Activated CD8-positive, alpha-beta T cell treated with anti-CD3 and anti-CD28 coated beads for 36 hours (primary cell): Measurements from ENCODE around the gene HMGCS2. TPM values are rescaled to one million over a fixed set of nuclear protein-coding genes. Genes with fewer than 3 reads are reported as not detected.

Source experiments
- ATAC-seq: fragments of 200-7000 bp; cut with Tn5 transposase; one replicate; pipeline ENCODE4 v1.10.0; 2021; ENCODE audit warnings: mild to moderate bottlenecking, moderate library complexity
- CTCF ChIA-PET: fragments of 350-600 bp; sonication (Branson Sonifier 250); formaldehyde crosslinking; loops from one replicate; lab custom pipeline; 2021; ENCODE audit warnings: antibody characterized with exemption; lab: Charles Lee
- POLR2A ChIA-PET: fragments of 350-600 bp; sonication (Branson Sonifier 250); formaldehyde crosslinking; loops from one replicate; lab custom pipeline; 2021; ENCODE audit warnings: antibody characterized with exemption; lab: Charles Lee
- DNase-seq: peaks from one replicate; pipeline ENCODE4 v3.0.0-alpha.2; 2020
- H3K27ac Mint-ChIP-seq: one replicate; pipeline ENCODE4 v1.8.0; 2021; ENCODE audit warnings: mild to moderate bottlenecking, mixed read lengths
- H3K27me3 Mint-ChIP-seq: one replicate; pipeline ENCODE4 v1.8.0; 2021; ENCODE audit warnings: mixed read lengths
- H3K36me3 Mint-ChIP-seq: one replicate; pipeline ENCODE4 v1.8.0; 2021; ENCODE audit warnings: low read depth, mixed read lengths
- H3K4me1 Mint-ChIP-seq: one replicate; pipeline ENCODE4 v1.8.0; 2021; ENCODE audit warnings: low read depth, mixed read lengths
- H3K4me3 Mint-ChIP-seq: one replicate; pipeline ENCODE4 v1.8.0; 2021; ENCODE audit warnings: mild to moderate bottlenecking, moderate library complexity, mixed read lengths
- H3K9me3 Mint-ChIP-seq: one replicate; pipeline ENCODE4 v1.8.0; 2021; ENCODE audit warnings: mixed read lengths
- CTCF ChIP-seq: fragments of 200-600 bp; IDR thresholded peaks from one replicate; pipeline ENCODE4 v1.8.0; 2022; ENCODE audit warnings: antibody characterized with exemption, mild to moderate bottlenecking
- intact Hi-C: fragments of 100-400 bp; cut with micrococcal nuclease; formaldehyde crosslinking; loops from one replicate; pipeline ENCODE4 v1.10.0; 2022
- total RNA-seq, 2 experiments: library from RNA; stranded (reverse); gene quantifications; one replicate each; pipeline ENCODE4 v1.2.3, GENCODE V29; 2021

HMGCS2 gene
- total RNA-seq, 2 experiments from 2014 or later = not detected

- H3K36me3 Mint-ChIP-seq = no peaks in the 10 kb centered on the region
- peaks cover 4% of the 10 kb centered on the region for H3K27me3 Mint-ChIP-seq
- CTCF ChIA-PET = interaction anchor here (1.2 to 2.9 kb wide), 2 partner anchors 9 to 15 kb away, joined by 3 to 16 read pairs; no protein-coding TSS in a partner anchor
Observed at GRCh38 chr1:119752592-119752991, 16.1 kb downstream of the HMGCS2 start.

GRCh38 chr1:119748040-119748439 is 20.7 kb downstream of the HMGCS2 start:
- no peak overlapping the region for H3K4me3 Mint-ChIP-seq
- peaks cover 22% of the 10 kb centered on the region for H3K4me1 Mint-ChIP-seq
- H3K9me3 Mint-ChIP-seq = no peaks in the 10 kb centered on the region
- TF ChIP-seq CTCF = no peak
- CTCF ChIA-PET = interaction anchor here (1.7 kb wide), 1 partner anchor 61 kb away, joined by 7 read pairs; no protein-coding TSS in a partner anchor
- POLR2A ChIA-PET = no interaction called here
- peaks cover 10% of the 10 kb centered on the region for H3K36me3 Mint-ChIP-seq
- DNase-seq (no peak), ATAC-seq (no peak)
- H3K27me3 Mint-ChIP-seq = peaks cover 3% of the 10 kb centered on the region
- intact Hi-C loops = no loop called here
- H3K27ac Mint-ChIP-seq = no peak overlapping the region

More at GRCh38 chr1:119752592-119752991, 16.1 kb downstream of the HMGCS2 start:
- no peak for TF ChIP-seq CTCF
- DNase-seq (no peak), ATAC-seq (no peak)
- H3K4me3 Mint-ChIP-seq = no peak overlapping the region
- H3K4me1 Mint-ChIP-seq = peaks cover 2% of the 10 kb centered on the region
- H3K27ac Mint-ChIP-seq = no peak overlapping the region
- H3K9me3 Mint-ChIP-seq = no peaks in the 10 kb centered on the region
- intact Hi-C loops = no loop called here
- POLR2A ChIA-PET = no interaction called here

- Mint-ChIP-seq H3K9me3 (no peaks in the 10 kb centered on the region), H3K4me3 (no peak overlapping the region), H3K27ac (no peak overlapping the region), H3K27me3 (peaks cover 1% of the 10 kb centered on the region), H3K4me1 (peaks cover 22% of the 10 kb centered on the region), H3K36me3 (peaks cover 11% of the 10 kb centered on the region)
- CTCF ChIA-PET = interaction anchor here (1.7 kb wide), 1 partner anchor 62 kb away, joined by 7 read pairs; no protein-coding TSS in a partner anchor
- DNase-seq (no peak), ATAC-seq (no peak)
- TF ChIP-seq CTCF = no peak
- intact Hi-C loops = no loop called here
- POLR2A ChIA-PET = interaction anchor here (0.7 kb wide), 1 partner anchor 16 kb away, joined by 3 read pairs; no protein-coding TSS in a partner anchor
Observed at GRCh38 chr1:119747451-119747850, 21.3 kb downstream of the HMGCS2 start.

- no peak for ATAC-seq
- Mint-ChIP-seq H3K36me3 (peaks cover 24% of the 10 kb centered on the region), H3K9me3 (no peaks in the 10 kb centered on the region), H3K27me3 (no peaks in the 10 kb centered on the region), H3K4me3 (no peak overlapping the region), H3K27ac (no peak overlapping the region), H3K4me1 (peaks cover 22% of the 10 kb centered on the region)
- TF ChIP-seq CTCF = no peak
- no peak for DNase-seq
- POLR2A ChIA-PET = interaction anchor here (1.1 to 5.9 kb wide), 2 partner anchors 13 to 87 kb away, joined by 3 to 43 read pairs; no protein-coding TSS in a partner anchor
- CTCF ChIA-PET = interaction anchor here (0.8 to 4.3 kb wide), 21 partner anchors 8 to 203 kb away, joined by 3 to 28 read pairs (median 6); partner anchors contain the start of genes HMGCS2 and PHGDH
- intact Hi-C loops = no loop called here
Observed at GRCh38 chr1:119745034-119745433, 23.7 kb downstream of the HMGCS2 start.

- H3K36me3 Mint-ChIP-seq = peaks cover 25% of the 10 kb centered on the region
- no peak overlapping the region for H3K27ac Mint-ChIP-seq
- no peak for TF ChIP-seq CTCF
- CTCF ChIA-PET = interaction anchor here (0.8 to 4.3 kb wide), 23 partner anchors 8 to 204 kb away, joined by 3 to 28 read pairs (median 6); partner anchors contain the start of genes HMGCS2 and PHGDH
- H3K9me3 Mint-ChIP-seq = no peaks in the 10 kb centered on the region
- intact Hi-C loops = no loop called here
- H3K27me3 Mint-ChIP-seq = no peaks in the 10 kb centered on the region
- DNase-seq (no peak), ATAC-seq (no peak)
- peaks cover 22% of the 10 kb centered on the region for H3K4me1 Mint-ChIP-seq
- no peak overlapping the region for H3K4me3 Mint-ChIP-seq
- POLR2A ChIA-PET = interaction anchor here (1.1 to 5.9 kb wide), 3 partner anchors 13 to 88 kb away, joined by 3 to 43 read pairs (median 3); no protein-coding TSS in a partner anchor
Observed at GRCh38 chr1:119744598-119744942, 24.1 kb downstream of the HMGCS2 start.
